ENCODE results near the gene STK11IP. TPM values are rescaled to one million over a fixed set of nuclear protein-coding genes. Genes with fewer than 3 reads are reported as not detected.

Gene STK11IP
- total and polyA plus RNA-seq, 2 donors (not counting 1 experiment from before 2014, with no cell fraction given): 46.8 to 55.6 TPM

DNA sequence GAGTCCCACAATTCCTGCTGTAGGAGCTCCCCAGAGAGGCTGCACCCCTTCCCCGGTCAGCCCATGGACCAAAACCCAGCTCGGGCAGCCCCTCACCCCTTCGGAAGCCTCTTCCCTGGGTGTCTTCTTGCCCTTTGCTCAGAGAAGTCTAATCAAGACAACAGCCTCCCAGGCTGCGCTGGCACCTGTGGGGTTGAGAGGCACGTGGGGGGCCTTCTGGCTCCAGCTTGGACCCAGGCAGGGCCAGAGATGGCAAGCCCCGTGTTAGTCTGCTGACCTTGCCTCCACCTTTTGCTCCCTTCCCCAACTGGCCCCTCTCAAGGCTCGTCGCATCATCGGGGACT, 40.2 kb downstream of the STK11IP start:
- ATAC-seq (ENCODE audit: low read depth): no peak
- Histone ChIP-seq H3K4me2 (replicated peaks; ENCODE audit: low read depth, low read length, poor library complexity, severe bottlenecking) (no peak overlapping the region), H3K4me3 (ENCODE audit: control extremely low read depth in 1 of 5, extremely low read depth in 1 of 5, insufficient read depth in 1 of 5, low read depth in 2 of 5, low read length in 4 of 5) (no peak overlapping the region), H2AFZ (ENCODE audit: insufficient read depth, low read depth, low read length, poor library complexity, severe bottlenecking) (no peak overlapping the region), H3K4me1 (ENCODE audit: control insufficient read depth in 2 of 2, insufficient read depth in 2 of 2, low read length in 2 of 2) (peaks cover 2 to 11% of the 10 kb centered on the region in 2 donors), H4K20me1 (ENCODE audit: control insufficient read depth, insufficient read depth, low read length, poor library complexity, severe bottlenecking) (no peaks in the 10 kb centered on the region), H3K9ac (ENCODE audit: low read length) (no peak overlapping the region), H3K9me3 (ENCODE audit: control extremely low read depth in 1 of 3, control insufficient read depth in 2 of 3, insufficient read depth in 1 of 3, low read length in 2 of 3) (no peaks in the 10 kb centered on the region), H3K36me3 (replicated peaks in 1 of 2; ENCODE audit: control extremely low read depth in 1 of 2, control insufficient read depth in 1 of 2, extremely low read depth in 1 of 2, insufficient read depth in 2 of 2, low read length in 1 of 2) (no peaks in the 10 kb centered on the region), H3K27me3 (replicated peaks in 1 of 4; ENCODE audit: control extremely low read depth in 1 of 4, control insufficient read depth in 3 of 4, insufficient read depth in 4 of 4, low read length in 3 of 4) (peaks cover 0 to 26% (median 2%) of the 10 kb centered on the region in 4 experiments), H3K79me2 (ENCODE audit: control insufficient read depth, insufficient read depth, low read length) (no peaks in the 10 kb centered on the region), H3K27ac (ENCODE audit: low read length in 2 of 2) (no peak overlapping the region)
- intact Hi-C loops (cut with micrococcal nuclease): no loop called here
- TF ChIP-seq, protein P1, sequence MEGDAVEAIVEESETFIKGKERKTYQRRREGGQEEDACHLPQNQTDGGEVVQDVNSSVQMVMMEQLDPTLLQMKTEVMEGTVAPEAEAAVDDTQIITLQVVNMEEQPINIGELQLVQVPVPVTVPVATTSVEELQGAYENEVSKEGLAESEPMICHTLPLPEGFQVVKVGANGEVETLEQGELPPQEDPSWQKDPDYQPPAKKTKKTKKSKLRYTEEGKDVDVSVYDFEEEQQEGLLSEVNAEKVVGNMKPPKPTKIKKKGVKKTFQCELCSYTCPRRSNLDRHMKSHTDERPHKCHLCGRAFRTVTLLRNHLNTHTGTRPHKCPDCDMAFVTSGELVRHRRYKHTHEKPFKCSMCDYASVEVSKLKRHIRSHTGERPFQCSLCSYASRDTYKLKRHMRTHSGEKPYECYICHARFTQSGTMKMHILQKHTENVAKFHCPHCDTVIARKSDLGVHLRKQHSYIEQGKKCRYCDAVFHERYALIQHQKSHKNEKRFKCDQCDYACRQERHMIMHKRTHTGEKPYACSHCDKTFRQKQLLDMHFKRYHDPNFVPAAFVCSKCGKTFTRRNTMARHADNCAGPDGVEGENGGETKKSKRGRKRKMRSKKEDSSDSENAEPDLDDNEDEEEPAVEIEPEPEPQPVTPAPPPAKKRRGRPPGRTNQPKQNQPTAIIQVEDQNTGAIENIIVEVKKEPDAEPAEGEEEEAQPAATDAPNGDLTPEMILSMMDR (IDR thresholded peaks at IDR 0.05): no peak
- TF ChIP-seq EZH2 (IDR thresholded peaks at IDR 0.05; ENCODE audit: borderline replicate concordance, insufficient read depth, low read depth, low read length, poor library complexity, severe bottlenecking): no peak
- Mint-ChIP-seq H3K4me3 (no peak overlapping the region), H3K27me3 (peaks cover 33% of the 10 kb centered on the region), H3K9me3 (ENCODE audit: insufficient read depth) (no peaks in the 10 kb centered on the region), H3K4me1 (peaks cover 10% of the 10 kb centered on the region), H3K27ac (no peak overlapping the region)
- ChIA-PET POLR2A (no interaction called here), CTCF (no interaction called here)
- no peak for DNase-seq
- WGBS (ENCODE audit: insufficient coverage): 92% methylated on average over 9 of the region's 9 CpGs

DNA sequence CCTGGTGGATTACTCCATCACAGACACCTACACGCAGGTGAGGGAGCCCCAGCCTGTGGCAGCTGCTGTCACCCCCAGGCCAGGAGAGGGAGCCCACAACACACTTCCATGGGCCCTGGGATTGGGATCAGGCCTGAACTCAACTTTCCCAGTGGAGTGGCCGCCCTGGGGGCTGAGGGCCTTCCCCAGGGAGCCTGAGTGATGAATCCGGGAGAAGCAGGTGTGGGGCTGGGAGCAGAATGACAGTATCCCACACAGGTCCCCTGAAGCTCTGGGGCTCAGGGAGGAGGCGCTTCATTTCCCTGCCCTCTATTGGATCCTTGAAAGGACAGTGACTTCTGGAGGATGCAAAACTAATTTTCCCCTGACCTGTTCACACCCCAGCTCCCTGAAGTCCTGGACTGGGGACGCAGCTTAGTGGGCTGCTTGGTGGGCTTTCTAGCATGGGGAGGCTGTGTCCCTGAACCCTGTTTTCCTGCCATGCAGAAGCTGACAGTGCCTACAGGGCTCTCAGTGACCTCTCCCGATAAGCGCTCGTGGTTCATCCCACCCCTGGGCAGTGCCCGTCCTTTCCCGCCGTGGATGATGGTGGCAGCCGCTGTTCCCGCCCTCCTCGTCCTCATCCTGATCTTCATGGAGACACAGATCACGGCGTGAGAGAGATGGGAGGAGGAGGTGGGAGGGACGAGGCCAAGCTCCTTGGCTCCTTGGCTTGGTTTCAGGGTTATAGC, 40.7 kb downstream of the STK11IP start:
- intact Hi-C loops (cut with micrococcal nuclease): no loop called here
- WGBS (ENCODE audit: insufficient coverage): 90% methylated on average over 17 of the region's 17 CpGs
- Mint-ChIP-seq H3K4me3 (no peak overlapping the region), H3K4me1 (peaks cover 14% of the 10 kb centered on the region), H3K27ac (no peak overlapping the region), H3K9me3 (ENCODE audit: insufficient read depth) (no peaks in the 10 kb centered on the region), H3K27me3 (peaks cover 33% of the 10 kb centered on the region)
- ATAC-seq (ENCODE audit: low read depth): no peak
- POLR2A ChIA-PET: interaction anchor here (0.6 kb wide), 1 partner anchor 323 kb away, joined by 6 read pairs; no protein-coding TSS in a partner anchor
- DNase-seq: no peak
- TF ChIP-seq, protein P1 (IDR thresholded peaks at IDR 0.05): no peak
- TF ChIP-seq EZH2 (IDR thresholded peaks at IDR 0.05; ENCODE audit: borderline replicate concordance, insufficient read depth, low read depth, low read length, poor library complexity, severe bottlenecking): no peak
- Histone ChIP-seq H3K4me2 (replicated peaks; ENCODE audit: low read depth, low read length, poor library complexity, severe bottlenecking) (no peak overlapping the region), H3K27me3 (replicated peaks in 1 of 4; ENCODE audit: control extremely low read depth in 1 of 4, control insufficient read depth in 3 of 4, insufficient read depth in 4 of 4, low read length in 3 of 4) (peaks cover 0 to 28% (median 2%) of the 10 kb centered on the region in 4 experiments), H4K20me1 (ENCODE audit: control insufficient read depth, insufficient read depth, low read length, poor library complexity, severe bottlenecking) (no peaks in the 10 kb centered on the region), H3K9ac (ENCODE audit: low read length) (no peak overlapping the region), H3K27ac (ENCODE audit: low read length in 2 of 2) (no peak overlapping the region), H3K79me2 (ENCODE audit: control insufficient read depth, insufficient read depth, low read length) (no peaks in the 10 kb centered on the region), H2AFZ (ENCODE audit: insufficient read depth, low read depth, low read length, poor library complexity, severe bottlenecking) (no peak overlapping the region), H3K4me1 (ENCODE audit: control insufficient read depth in 2 of 2, insufficient read depth in 2 of 2, low read length in 2 of 2) (peaks cover 8 to 17% of the 10 kb centered on the region in 2 donors), H3K9me3 (ENCODE audit: control extremely low read depth in 1 of 3, control insufficient read depth in 2 of 3, insufficient read depth in 1 of 3, low read length in 2 of 3) (no peaks in the 10 kb centered on the region), H3K36me3 (replicated peaks in 1 of 2; ENCODE audit: control extremely low read depth in 1 of 2, control insufficient read depth in 1 of 2, extremely low read depth in 1 of 2, insufficient read depth in 2 of 2, low read length in 1 of 2) (no peaks in the 10 kb centered on the region), H3K4me3 (ENCODE audit: control extremely low read depth in 1 of 5, extremely low read depth in 1 of 5, insufficient read depth in 1 of 5, low read depth in 2 of 5, low read length in 4 of 5) (no peak overlapping the region)
- CTCF ChIA-PET: no interaction called here
